GM18519 (cell line): Measurements from ENCODE around the gene PNCK.
"Not testable (repeated sequence)": the region's sequence is repeated elsewhere in the genome, so short reads cannot be mapped to it uniquely, and the experiment has no call there.

ENCODE experiments used
- ATAC-seq: cut with Tn5 transposase; IDR thresholded peaks from one replicate; pipeline ENCODE4 v1.9.1; 2021; ENCODE audit warnings: mild to moderate bottlenecking, moderate library complexity; ENCODE audit not compliant: unreplicated experiment, low FRiP score

PNCK gene

GRCh38 chrX:153673428-153674218 is at the start of gene PNCK:
Gene PNCK (minus strand): TSS chrX:153673813. CDS start chrX:153673076, 737 bp downstream.
- no peak for ATAC-seq

- no peak for ATAC-seq
Observed at GRCh38 chrX:153722704-153723350, 49.2 kb upstream of the PNCK start.

GRCh38 chrX:153719701-153720100 is 46.1 kb upstream of the PNCK start:
- ATAC-seq, result no peak

- no peak for ATAC-seq
Observed at GRCh38 chrX:153719238-153719637, 45.6 kb upstream of the PNCK start.

GRCh38 chrX:153717445-153717844 is 43.8 kb upstream of the PNCK start:
- no peak for ATAC-seq

GRCh38 chrX:153714256-153714655 is 40.6 kb upstream of the PNCK start:
- ATAC-seq, result no peak

- ATAC-seq, result no peak
Observed at GRCh38 chrX:153709726-153710674, 36.4 kb upstream of the PNCK start.

GRCh38 chrX:153708415-153708814 is 34.8 kb upstream of the PNCK start:
- ATAC-seq, result no peak

- no peak for ATAC-seq
Observed at GRCh38 chrX:153707406-153707805, 33.8 kb upstream of the PNCK start.

- ATAC-seq, result no peak
Observed at GRCh38 chrX:153706799-153707198, 33.2 kb upstream of the PNCK start.

GRCh38 chrX:153705403-153706060 is 31.9 kb upstream of the PNCK start:
- not testable (repeated sequence) for ATAC-seq

- ATAC-seq, result not testable (repeated sequence)
Observed at GRCh38 chrX:153704631-153705402, 31.2 kb upstream of the PNCK start.

- ATAC-seq, result no peak
Observed at GRCh38 chrX:153704021-153704526, 30.5 kb upstream of the PNCK start.

GRCh38 chrX:153703036-153703370 is 29.4 kb upstream of the PNCK start:
- no peak for ATAC-seq

GRCh38 chrX:153702336-153703035 is 28.9 kb upstream of the PNCK start:
- ATAC-seq, result no peak

GRCh38 chrX:153701706-153702105 is 28.1 kb upstream of the PNCK start:
- no peak for ATAC-seq

- no peak for ATAC-seq
Observed at GRCh38 chrX:153700967-153701366, 27.4 kb upstream of the PNCK start.

GRCh38 chrX:153700376-153700945 is 26.8 kb upstream of the PNCK start:
- ATAC-seq, result no peak
